Effector memory CD4-positive, alpha-beta T cell (primary cell): ENCODE results near the gene RNU6-7.
A peak's percentile ranks its signal among the peaks of the same experiment; 100 is the strongest.

Source experiments
- DNase-seq, 3 donors: peaks; one replicate each; pipeline ENCODE4 v3.0.0-alpha.2; 2020
- H3K27ac ChIP-seq: 2 replicates; pipeline ENCODE4 v1.7.0; 2013; ENCODE audit warnings: mild to moderate bottlenecking, low read length, moderate library complexity; ENCODE audit not compliant: insufficient read depth, poor library complexity, severe bottlenecking
- H3K27me3 ChIP-seq: replicated peaks from 2 replicates; pipeline ENCODE4 v1.7.0; 2013; ENCODE audit warnings: mild to moderate bottlenecking, low read length; ENCODE audit not compliant: insufficient read depth, control insufficient read depth, poor library complexity, severe bottlenecking
- H3K36me3 ChIP-seq: 2 replicates; pipeline ENCODE4 v1.7.0; 2013; ENCODE audit warnings: mild to moderate bottlenecking, low read length, moderate library complexity; ENCODE audit not compliant: control insufficient read depth, insufficient read depth
- H3K4me1 ChIP-seq: 2 replicates; pipeline ENCODE4 v1.7.0; 2013; ENCODE audit warnings: low read length, mild to moderate bottlenecking; ENCODE audit not compliant: control insufficient read depth, insufficient read depth, poor library complexity, severe bottlenecking
- H3K4me3 ChIP-seq: 2 replicates; pipeline ENCODE4 v1.7.0; 2013; ENCODE audit warnings: low read length, low read depth, mild to moderate bottlenecking; ENCODE audit not compliant: insufficient read depth, poor library complexity, severe bottlenecking
- H3K9me3 ChIP-seq: 2 replicates; pipeline ENCODE4 v1.7.0; 2013; ENCODE audit warnings: mild to moderate bottlenecking, low read length, moderate library complexity; ENCODE audit not compliant: control insufficient read depth
- total RNA-seq, 3 donors: gene quantifications; one replicate each; lab custom pipeline; 2026; lab: John Stamatoyannopoulos, UW

Gene RNU6-7
- 0.17 to 0.35 (median 0.19) reads per million in 3 donors for total RNA-seq

DNA sequence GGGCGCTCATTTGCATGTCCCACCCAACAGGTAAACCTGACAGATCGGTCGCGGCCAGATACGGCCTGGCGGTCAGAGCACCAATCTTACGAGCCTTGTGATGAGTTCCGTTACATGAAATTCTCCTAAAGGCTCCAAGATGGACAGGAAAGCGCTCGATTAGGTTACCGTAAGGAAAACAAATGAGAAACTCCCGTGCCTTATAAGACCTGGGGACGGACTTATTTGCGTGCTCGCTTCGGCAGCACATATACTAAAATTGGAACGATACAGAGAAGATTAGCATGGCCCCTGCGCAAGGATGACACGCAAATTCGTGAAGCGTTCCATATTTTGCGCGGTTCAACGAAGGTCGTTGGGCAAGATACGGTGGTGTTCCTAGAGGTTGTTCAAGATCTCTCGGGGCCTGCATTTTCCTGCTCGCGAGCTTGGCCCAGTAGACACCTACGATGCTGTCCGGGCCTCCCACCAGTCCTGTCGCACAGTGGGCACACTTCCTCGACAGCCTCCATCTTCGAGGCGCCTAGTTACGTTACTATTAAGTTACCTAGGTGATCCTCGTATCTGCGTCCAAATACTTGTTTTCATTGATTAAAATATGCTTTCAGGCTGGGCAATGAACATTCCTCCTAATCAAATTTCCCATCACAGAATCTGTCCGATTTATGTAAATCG, at the start of gene RNU6-7:
Gene RNU6-7, plus strand, starts transcription at position 230 of the 675 bp plus-strand sequence.
- Histone ChIP-seq H3K9me3 (no peaks in the 10 kb centered on the region), H3K4me1 (peaks cover 11% of the 10 kb centered on the region), H3K36me3 (no peaks in the 10 kb centered on the region), H3K27me3 (no peaks in the 10 kb centered on the region), H3K27ac (peak within 1 kb of the TSS; percentile 99), H3K4me3 (peak within 1 kb of the TSS; percentile 91)
- DNase-seq: peak in 1 of 3 donors; percentile 21

DNA sequence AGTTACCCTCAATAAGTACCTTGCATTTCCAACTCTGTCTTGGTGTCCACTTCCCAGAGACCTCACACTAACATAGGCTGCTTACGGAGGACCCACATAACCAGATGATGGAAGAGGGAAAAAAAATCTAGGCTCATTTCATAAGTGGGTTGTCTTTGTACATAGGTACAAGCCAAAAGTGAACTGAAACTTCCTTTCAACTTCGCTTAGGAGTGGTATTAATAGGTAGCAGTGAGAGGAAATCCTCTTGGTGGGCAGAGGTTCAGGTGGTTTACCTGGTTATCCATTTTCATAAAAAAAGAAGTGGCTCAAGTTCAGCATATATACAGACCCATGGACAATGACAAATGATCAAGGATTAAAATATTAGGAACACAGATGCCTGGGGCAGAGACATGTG, 35.8 kb upstream of the RNU6-7 start:
- H3K27ac ChIP-seq: no peak overlapping the region
- H3K4me3 ChIP-seq: no peak overlapping the region
- H3K4me1 ChIP-seq: no peaks in the 10 kb centered on the region
- H3K27me3 ChIP-seq: no peaks in the 10 kb centered on the region
- H3K36me3 ChIP-seq: no peaks in the 10 kb centered on the region
- no peaks in the 10 kb centered on the region for H3K9me3 ChIP-seq
- DNase-seq: no peak

DNA sequence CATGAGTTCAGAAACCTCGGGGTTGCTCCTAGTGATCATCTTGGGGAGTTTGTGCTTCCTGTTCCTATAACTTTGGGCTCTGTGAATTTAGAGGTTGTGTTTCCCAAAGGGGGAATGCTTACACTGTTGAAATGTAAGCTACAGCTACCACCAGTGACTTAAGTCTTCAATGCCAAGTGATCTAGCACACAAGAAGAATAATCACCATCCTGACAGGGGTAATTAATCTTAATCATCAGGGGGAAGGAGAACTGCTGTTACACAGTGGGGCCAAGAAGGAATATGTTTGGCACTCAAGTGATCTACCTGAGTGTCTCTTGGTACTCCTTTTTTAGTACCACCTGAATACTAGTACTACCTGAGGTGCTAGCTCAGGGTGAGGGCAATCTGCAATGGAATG, 34.9 kb upstream of the RNU6-7 start:
- H3K27me3 ChIP-seq: no peaks in the 10 kb centered on the region
- H3K4me1 ChIP-seq: no peaks in the 10 kb centered on the region
- no peaks in the 10 kb centered on the region for H3K36me3 ChIP-seq
- no peak overlapping the region for H3K27ac ChIP-seq
- H3K4me3 ChIP-seq: no peak overlapping the region
- H3K9me3 ChIP-seq: no peaks in the 10 kb centered on the region
- DNase-seq: no peak

DNA sequence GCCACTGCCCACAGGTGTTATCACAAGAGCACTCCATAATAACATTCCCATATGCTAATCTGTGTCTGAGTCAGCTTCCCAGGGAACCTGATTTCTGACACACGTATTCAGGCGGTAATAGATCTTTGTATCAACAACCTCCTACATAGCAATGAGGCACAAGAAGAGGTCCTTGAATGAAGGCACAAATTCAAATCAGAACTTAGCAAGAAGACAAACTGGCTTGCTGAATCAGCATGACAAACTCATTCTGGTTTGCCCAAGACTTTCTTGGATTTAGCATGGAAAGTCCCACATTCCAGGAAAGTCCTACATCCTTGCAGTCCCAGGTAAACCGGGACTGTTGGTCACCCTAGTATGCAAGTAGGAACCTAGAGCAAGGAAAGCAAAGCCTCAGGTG, 33.9 kb upstream of the RNU6-7 start:
- Histone ChIP-seq H3K4me3 (no peak overlapping the region), H3K9me3 (no peaks in the 10 kb centered on the region), H3K27ac (no peak overlapping the region), H3K4me1 (no peaks in the 10 kb centered on the region), H3K27me3 (no peaks in the 10 kb centered on the region), H3K36me3 (no peaks in the 10 kb centered on the region)
- no peak for DNase-seq

DNA sequence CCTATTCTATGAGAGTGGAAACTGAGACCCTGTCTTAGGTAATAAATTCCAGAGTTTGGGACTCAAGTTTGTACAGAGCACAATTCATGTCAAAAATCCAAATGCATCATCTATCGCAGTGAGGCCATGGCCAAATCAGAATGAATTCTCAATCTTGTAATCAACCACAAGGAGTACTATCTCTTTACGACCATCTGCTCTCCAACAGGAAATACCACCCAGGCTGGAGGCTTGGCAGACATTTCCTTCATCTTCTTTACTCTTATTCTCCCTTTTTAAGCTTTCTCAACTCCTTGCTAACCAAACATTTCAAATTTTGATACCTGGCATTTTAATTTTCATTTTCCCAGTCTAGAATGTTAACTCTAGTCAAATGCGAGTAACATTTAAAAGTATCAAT, 32.7 kb upstream of the RNU6-7 start:
- no peak overlapping the region for H3K4me3 ChIP-seq
- no peaks in the 10 kb centered on the region for H3K4me1 ChIP-seq
- H3K9me3 ChIP-seq: no peaks in the 10 kb centered on the region
- DNase-seq: no peak
- H3K36me3 ChIP-seq: no peaks in the 10 kb centered on the region
- no peak overlapping the region for H3K27ac ChIP-seq
- H3K27me3 ChIP-seq: no peaks in the 10 kb centered on the region

DNA sequence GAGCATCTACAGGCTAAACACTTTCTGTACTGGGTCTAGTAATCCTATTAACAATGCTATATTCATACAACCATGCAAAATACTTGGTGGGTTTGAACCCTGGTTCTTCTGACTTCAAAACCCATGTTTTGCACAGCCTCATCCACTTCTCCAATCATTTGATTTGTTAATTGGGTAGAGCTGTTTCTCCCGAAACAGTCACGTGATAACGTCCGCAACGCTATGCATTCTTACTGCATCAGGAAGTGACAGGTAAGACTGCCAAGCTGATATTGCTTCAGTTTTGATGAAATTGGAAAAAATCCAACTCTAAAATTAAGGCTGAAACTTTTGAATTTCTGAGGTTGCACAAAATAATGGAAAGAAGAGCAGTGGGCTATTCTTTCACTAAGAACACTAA, 30.4 kb upstream of the RNU6-7 start:
- no peak overlapping the region for H3K4me3 ChIP-seq
- DNase-seq: no peak
- no peaks in the 10 kb centered on the region for H3K36me3 ChIP-seq
- H3K27ac ChIP-seq: no peak overlapping the region
- no peaks in the 10 kb centered on the region for H3K4me1 ChIP-seq
- H3K27me3 ChIP-seq: no peaks in the 10 kb centered on the region
- no peaks in the 10 kb centered on the region for H3K9me3 ChIP-seq

DNA sequence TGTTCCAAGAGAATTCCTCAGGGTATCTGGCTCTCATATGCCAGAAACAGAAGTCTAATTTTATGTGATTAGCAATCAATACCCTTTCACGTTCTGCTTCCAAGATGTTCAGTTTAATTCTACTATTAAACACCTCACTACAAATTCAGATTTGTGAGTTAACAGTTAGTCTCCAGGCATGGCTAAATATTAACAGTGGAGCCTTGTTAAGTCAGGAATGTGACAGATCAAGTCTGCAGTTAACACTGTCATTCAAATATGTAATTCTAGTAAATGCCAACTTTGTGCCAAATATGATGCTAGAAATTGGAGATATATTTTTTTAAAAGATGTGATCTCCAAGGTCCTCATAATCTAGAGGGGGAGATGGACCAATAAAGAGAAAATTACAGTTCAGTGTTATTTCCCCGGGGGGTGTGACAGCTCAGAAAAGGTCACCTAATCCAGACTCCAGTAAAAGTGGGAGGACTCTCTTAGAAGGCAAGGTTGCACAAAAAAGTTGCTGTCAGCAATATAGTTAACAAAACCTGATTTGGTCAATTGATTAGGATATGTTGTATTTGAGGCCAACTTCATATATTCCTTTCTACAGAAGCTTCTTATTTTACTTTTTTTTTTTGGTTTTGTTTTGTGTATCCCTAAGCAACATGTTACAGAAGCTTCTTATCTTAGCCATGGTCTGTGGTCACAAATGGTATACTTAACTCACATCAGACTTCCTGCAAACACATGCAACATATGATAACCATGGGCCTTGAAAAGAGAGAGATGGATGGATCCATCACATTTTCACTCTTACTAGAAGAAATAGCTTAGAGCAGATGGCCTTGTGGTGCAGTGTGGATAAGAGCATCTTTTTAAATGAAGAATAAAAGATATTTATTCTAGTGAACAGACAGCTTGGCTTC, 18.4 kb upstream of the RNU6-7 start:
- Histone ChIP-seq H3K4me3 (no peak overlapping the region), H3K27me3 (no peaks in the 10 kb centered on the region), H3K4me1 (no peaks in the 10 kb centered on the region), H3K27ac (no peak overlapping the region), H3K36me3 (no peaks in the 10 kb centered on the region), H3K9me3 (no peaks in the 10 kb centered on the region)
- DNase-seq: no peak

DNA sequence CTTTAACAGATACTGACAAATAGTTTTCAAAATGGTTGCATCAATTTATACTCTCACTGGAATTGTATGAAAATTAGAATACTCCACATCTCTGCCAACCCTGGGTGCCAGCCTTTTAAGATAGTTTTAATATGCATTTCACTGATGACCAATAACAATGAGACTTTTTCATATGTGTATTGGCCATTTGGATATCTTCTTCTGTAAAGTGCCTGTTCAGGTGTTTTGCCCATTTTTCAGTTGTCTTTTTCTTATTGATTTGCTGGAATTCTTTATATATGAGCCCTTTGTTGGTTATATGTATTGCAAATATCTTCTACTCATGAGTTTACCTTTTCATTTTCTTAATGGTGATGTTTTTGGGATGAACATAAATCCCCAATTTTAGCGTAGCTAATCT, 16.7 kb upstream of the RNU6-7 start:
- H3K9me3 ChIP-seq: no peaks in the 10 kb centered on the region
- no peaks in the 10 kb centered on the region for H3K36me3 ChIP-seq
- no peak for DNase-seq
- H3K4me3 ChIP-seq: no peak overlapping the region
- H3K27me3 ChIP-seq: no peaks in the 10 kb centered on the region
- no peak overlapping the region for H3K27ac ChIP-seq
- H3K4me1 ChIP-seq: no peaks in the 10 kb centered on the region

DNA sequence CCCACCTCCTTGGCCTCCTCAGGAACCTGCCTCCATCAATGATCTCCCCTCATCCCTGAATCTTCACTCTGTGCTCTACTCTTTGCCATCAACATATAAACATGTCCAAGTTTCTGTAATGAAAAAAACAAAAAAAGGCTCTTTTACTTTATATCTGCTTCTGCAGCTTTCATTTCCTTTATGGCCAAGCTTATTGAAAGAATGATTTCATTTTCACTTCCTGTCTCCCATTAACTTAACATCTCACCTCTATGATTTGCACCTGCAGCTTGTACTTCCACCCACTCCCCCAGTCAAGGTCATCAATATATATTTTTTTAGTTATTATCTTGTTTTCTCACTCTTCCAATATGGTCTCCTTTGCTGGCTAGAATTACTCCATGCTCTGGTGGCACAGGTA, 15.6 kb upstream of the RNU6-7 start:
- Histone ChIP-seq H3K27me3 (no peaks in the 10 kb centered on the region), H3K9me3 (no peaks in the 10 kb centered on the region), H3K27ac (no peak overlapping the region), H3K4me3 (no peak overlapping the region), H3K4me1 (no peaks in the 10 kb centered on the region), H3K36me3 (no peaks in the 10 kb centered on the region)
- no peak for DNase-seq

DNA sequence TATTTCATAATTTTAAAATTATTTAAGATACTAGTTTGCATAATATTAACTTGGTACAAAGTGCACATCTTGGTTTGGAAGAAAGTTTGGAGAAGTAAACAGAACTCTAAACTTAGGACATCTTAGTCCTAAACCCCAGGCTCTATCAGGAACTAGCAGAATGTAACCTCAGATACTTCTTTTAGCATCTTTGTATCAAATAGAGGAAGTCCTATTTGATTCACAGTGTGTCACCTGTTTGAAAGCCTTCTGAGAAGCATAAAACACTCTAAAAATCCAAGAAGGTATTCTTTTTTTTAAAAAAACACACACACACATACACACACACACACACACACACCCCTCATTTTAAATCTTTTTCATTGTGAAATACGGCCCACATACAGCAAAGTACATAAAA, 12.0 kb upstream of the RNU6-7 start:
- H3K36me3 ChIP-seq: no peaks in the 10 kb centered on the region
- no peaks in the 10 kb centered on the region for H3K9me3 ChIP-seq
- H3K27me3 ChIP-seq: no peaks in the 10 kb centered on the region
- no peak overlapping the region for H3K4me3 ChIP-seq
- H3K4me1 ChIP-seq: no peaks in the 10 kb centered on the region
- no peak overlapping the region for H3K27ac ChIP-seq
- DNase-seq: no peak
